HS-5 (cell line): Measurements from ENCODE around the gene ARTN.

ENCODE experiments used
- DNase-seq: peaks from one replicate; pipeline ENCODE4 v3.0.0-alpha.2; 2012; ENCODE audit warnings: low read depth

ARTN gene, protein sequence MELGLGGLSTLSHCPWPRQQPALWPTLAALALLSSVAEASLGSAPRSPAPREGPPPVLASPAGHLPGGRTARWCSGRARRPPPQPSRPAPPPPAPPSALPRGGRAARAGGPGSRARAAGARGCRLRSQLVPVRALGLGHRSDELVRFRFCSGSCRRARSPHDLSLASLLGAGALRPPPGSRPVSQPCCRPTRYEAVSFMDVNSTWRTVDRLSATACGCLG

DNA sequence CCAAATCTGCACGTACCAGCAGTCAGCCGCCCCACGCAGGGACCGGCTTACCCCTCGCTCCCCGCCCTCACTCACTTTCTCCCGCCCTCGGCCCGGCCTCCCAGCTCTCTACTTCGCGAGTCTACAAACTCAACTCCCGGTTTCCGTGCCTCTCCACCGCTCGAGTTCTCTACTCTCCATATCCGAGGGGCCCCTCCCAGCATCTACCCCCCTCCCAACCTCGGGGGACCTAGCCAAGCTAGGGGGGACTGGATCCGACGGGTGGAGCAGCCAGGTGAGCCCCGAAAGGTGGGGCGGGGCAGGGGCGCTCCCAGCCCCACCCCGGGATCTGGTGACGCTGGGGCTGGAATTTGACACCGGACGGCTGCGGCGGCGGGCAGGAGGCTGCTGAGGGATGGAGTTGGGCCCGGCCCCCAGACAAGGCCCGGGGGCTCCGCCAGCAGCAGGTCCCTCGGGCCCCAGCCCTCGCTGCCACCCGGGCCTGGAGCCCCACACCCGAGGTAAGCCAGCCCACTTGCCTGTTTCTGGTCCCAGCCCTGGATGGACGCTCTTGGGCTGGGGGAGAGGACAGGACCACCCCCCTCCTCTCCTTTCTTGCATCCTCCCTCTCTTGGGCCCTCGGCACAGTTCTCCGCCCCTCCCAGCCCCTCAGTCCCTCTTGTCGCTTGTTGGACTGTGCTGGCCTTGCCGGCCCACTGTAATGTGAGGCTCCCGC, at the start of gene ARTN:
TSS of gene ARTN (plus strand) at position 416 of the 715 bp plus-strand sequence. CDS start 1,856 bp downstream, outside the sequence.
- DNase-seq = no peak

DNA sequence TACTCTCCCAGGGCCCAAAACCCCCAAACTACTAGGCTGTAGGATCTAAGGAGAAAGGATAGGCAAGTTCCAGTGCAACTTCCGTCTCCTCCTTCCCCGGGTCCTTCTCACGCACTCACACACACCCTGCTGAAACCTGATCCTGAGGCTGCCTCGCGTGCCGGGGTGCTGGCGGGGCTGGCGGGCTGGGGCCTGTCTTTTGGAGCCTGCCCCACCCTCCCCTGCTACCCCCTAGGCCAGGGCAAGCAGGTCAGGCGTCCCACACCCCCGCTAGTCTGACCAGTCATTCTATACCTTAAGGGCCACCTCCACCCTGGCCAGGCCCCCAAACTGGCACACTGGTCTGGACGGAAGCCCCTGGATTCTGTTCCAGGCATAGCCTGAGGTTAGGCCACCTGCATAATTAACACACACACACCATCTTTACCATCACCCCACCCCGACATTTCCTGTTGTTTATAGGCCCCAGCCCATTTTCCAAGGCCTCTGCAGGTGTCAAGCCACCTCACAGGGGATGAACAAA, 48.3 kb upstream of the ARTN start:
- no peak for DNase-seq

DNA sequence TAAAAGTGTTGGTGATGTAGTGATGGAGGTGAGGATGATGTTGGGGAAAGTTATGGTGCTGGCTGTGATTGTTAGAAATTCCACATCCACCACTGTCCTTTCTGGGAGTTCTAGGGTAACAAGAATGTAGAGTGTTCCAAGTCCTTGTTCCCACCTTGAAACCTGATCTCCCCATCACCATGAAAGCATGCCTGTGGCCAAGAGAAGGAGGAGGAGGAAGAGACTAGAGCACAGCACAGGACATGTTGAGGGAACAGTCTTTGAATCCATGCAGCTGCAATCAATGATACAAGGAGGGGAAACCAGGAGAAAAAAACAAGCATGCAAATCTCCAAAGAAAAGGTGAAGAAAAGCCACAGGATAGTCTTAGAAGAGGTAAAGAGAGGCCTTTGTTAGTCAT, 45.9 kb upstream of the ARTN start:
- DNase-seq = no peak

DNA sequence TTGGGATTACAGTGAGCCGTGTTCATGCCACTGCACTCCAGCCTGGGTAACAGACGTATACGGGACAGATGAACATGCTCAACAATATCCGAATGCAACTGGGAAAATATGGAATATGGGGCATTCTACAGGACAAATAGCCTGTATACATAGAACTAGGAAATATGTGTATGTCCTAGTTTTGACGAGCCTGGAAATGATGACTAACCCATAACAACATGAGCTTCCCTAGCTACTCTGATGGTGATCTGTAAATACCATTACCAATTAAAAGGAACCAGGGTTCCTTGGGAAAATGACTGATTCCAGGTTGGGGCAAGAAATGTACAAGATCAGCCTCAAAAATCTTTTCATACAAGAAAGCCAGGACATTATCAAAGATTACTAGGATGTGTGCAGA, 42.8 kb upstream of the ARTN start:
- no peak for DNase-seq

DNA sequence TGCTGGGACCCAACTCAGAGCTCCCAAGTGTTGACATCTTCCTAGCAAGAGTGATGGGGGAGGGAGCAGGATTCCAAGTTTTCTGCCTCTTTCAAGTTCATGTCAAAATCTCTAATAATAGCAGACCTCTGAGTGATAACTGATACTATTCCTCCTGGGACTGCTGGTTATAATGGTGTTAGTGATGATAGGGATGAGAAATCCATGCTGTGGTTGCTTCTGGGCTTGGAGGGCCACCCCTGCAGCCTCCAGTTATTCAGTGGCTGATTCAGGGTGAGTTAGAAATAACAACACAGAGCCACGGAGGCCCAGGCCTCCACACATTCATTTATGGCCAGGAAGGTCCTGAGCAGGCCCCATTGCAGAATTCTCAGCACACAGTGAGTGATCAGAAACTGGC, 40.6 kb upstream of the ARTN start:
- no peak for DNase-seq

DNA sequence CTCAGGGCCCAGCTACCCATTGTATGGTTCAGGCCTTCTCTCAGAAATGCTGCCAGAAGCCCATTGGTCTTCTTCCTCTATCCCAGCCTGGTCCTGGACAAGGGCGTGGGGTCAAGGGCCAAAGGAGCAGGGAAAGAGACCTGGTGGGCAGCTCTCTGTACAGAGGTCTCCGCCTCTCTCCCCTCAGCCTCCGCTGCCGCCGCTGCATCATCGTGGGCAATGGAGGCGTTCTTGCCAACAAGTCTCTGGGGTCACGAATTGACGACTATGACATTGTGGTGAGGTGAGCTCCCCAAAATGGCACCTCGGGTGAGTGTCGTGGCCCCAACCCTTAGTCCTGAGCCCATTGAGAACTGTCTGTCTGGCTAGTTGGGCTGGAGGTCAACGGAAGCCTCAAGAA, 34.6 kb upstream of the ARTN start:
- no peak for DNase-seq

DNA sequence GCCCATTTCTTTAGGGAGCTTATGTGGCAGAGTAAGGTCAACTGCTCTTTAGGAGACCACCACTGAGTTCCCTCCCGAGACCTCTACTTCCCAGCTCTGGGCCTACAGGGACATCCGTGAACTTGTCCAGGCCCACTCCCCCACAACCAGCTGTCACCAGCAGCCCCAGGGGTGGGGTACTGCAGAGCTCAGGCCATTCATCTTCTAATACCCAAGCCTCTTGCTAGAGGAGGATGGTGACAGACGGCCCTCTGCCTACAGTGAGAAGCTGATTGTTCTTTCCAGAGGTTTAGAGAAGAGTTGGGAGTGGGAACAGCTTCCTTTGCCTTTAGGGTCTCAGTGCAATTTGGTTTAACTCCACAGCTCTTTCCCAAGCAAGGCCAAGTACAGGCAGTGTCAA, 33.2 kb upstream of the ARTN start:
- no peak for DNase-seq

DNA sequence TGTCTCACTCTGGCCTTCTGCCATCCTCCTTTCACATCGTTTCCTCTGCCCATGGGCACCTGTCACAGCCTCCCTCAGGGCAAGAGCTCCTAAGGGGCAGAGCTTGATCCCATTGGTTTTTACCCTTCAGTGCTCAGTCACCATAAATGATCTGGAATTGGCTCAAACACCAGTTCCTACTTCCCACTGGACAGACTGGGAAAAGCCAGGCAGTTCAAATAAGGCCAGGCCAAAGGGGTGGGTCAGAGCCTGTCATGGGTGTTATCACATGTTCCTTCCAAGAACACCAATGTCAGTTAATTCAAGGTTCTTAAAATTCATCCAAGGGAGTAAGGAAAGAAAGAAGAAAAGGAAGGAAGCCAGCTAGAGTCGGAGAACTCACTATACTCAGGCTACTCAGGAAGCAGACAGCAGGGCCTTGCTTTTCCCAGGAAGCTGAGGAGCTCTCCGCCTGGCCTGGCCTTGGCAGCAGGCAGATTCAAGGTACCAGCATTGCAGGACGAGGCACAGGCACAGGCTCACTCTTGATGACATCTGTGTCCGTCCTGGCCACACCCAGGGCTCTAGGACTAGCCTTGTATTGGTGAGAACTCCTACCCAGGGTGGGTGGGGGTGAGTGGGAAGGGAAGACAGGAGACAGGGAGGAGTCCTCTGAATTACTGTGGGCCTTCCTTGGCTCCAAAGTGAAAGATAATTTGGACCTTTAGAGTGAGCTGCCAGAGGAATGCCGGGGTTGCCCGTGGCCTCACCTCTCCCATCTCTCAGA, 32.2 kb upstream of the ARTN start:
- no peak for DNase-seq

DNA sequence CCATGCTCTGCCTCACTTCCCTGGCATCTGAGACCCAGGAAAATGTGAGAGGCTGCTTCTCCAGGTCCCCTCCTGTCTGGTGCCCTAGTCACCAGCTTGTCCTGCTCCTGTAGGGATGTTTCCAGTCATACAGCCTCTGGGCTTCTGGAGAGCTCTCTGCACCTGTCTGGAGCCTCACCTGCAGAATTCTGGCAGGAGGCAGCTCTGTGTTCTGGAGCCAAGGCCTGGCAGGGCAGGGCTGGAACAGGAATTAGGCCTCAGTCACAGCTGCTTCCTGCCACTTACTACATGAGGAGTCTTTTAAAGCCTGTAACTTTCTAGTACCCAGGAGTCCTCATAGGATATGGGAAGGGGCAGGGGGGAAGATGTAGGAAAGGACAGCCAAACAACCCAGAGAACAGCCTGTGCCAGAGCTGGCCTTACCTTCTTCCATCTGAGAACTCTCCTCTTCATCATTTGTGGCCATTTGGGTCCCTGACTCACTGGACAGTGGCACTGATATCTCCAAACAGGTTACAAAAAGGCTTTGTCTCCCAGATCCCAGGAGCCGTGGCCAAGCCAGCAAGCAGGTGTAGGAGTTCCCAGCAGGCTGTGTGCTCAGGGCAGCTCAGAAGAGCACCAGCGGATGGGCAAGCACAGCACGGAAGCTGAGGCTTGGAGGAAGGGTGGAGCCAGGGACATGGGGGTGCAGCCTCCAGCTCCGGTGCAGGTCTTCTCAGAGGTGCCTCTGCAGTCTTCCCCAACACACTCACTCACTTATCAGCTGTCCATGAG, 31.4 kb upstream of the ARTN start:
- no peak for DNase-seq

DNA sequence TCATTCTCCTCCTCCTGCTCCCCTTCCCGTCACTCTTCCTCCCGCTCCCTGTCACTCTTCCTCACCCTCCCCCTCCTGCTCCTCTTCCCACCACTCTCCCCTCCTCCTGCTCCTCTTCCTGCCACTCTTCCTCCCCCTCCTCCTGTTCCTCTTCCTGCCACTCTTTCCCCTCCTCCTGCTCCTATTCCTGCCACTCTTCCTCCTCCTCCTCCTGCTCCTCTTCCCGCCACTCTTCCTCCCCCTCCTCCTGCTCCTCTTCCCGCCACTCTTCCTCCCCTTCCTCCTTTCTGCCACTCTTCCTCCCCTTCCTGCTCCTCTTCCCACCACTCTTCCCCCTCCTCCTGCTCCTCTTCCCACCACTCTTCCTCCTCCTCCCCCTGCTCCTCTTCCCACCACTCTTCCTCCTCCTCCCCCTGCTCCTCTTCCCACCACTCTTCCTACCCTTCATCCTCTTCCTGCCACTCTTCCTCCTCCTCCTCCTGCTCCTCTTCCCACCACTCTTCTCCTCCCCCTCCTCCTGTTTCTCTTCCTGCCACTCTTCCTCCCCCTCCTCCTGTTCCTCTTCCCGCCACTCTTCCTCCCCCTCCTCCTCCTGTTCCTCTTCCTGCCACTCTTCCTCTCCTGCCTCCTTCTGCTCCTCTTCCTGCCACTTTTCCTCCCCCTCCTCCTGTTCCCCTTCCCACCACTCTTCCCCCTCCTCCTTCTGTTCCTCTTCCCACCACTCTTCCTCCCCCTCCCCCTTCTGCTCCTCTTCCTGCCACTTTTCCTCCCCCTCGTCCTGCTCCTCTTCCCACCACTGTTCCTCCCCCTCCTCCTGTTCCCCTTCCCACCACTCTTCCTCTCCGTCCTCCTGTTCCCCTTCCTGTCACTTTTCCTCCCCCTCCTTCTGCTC, 28.7 kb upstream of the ARTN start:
- no peak for DNase-seq

DNA sequence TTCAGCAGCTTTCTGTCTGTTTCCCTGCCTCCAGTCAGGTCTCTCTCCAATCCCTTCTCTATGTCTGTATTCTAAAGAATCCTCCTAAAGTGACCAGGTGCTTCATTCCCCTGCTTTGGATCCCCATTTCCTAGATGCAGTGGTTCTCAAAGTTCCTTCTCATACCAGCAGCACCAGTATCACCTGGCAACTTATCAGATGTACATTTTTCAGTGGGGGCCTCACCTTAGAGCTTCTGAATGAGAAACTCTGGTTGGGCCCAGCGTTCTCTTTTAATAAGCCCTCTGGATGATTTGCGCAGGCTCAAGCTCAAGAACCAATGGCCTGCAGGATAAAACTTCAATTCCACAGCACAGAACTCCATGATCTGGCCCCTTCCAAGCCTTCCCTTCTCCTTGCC, 25.4 kb upstream of the ARTN start:
- DNase-seq = no peak

DNA sequence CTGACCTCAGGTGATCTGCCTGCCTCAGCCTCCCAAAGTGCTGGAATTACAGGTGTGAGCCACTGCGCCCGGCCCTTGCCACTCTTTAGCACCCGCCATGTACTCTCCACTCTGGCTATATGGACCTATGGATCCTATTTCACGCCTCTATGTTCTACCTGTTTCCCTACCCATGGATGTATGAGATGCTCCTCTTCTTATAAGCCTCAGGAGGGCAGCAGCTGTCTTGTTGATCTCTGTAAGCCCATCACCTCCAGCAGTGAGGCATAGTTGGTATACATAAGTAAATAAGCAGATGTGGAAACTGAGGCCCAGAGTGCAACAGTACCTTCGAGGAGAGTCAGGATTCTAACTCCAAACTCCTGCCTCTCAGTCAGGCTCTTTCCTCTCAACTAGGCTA, 24.7 kb upstream of the ARTN start:
- no peak for DNase-seq

DNA sequence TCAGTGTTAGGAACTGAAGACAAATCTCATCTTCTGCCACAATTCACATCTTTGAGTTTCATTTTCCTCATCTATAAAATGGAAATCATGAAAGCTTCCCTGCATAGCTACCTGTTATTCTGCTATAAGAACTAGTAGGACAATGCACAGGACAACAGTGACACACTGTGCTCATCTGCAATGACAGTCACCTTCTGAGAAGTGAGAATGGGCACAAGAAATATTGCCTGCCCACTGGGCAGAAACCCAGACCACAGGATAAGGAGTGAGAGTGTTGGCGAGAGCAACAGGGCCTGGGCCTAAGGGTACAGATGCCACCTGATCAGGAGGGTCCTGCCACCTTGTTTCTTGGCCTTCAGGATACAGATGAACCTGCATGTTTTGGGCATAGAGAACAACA, 23.3 kb upstream of the ARTN start:
- no peak for DNase-seq

DNA sequence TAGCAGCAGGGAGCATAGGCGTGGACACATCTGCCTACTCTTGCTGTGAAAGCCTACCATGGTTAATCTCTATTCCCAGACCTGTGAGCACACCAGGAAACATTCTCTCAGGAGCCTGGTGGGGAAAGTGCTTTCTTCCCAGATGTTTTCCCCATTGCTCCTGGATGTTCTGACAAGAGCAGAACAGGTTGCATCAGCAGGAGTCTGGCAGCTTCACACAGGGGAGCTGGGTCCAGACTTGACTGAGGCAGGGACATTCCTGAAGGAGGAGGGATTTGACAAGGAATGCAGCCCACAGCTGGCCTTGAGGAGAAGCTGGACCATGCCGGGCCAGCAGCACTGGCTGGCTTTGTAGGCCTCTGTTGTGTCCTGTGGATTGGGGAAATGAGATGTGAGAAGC, 21.0 kb upstream of the ARTN start:
- no peak for DNase-seq

DNA sequence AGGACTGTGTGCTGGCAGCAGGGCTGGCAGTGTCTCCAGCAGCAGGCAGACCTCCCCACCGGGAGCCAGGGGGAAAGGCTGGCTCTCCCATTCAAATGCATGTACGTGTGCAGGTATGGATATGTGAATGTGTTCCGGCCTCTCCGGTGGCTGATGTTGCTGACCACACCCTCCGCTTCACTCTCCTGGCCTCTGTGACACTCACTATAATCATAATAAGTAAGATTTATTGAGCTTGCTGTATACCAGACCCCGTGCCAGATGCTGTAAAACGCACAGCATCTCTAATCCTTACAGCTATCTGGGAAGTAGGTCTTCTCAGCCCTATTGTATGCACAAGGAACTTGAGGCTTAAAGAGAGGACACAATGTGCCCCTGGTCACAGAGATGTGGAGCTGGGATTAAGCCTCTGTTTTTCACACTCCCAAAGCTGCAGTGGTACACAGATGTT, 20.5 kb upstream of the ARTN start:
- no peak for DNase-seq

DNA sequence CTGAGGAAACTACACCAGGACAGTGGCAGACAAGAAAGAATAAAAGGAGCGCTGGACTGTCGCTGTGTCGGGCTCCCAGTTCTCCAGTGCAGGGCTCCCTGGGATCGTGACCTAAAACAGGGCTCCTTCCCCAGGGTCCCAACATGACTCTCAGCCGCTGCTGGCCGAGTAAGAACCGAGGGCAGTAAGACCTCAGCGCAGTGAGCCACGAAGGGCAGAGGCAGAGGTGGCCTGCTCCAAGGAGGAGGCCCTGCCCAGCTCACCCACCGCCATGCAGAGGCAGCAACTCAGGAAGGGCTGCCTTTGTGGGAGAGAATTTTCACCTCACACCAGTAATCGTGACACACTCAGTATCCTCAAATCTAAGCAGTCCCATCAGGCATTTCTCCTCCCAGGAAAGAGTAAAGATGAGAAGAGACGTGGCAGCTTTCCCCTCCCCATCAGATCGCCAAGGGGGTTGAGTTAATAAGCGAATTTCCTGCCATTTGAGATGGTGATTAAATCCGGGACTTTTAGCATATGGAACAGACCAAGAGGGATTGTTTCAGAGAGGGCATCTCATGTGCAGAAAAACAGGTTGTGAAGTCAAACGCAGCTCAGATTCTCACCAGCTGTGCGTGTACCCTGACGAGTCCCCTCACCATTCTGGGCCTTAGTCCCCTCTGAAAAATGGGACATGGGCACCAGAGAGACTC, 19.8 kb upstream of the ARTN start:
- no peak for DNase-seq

DNA sequence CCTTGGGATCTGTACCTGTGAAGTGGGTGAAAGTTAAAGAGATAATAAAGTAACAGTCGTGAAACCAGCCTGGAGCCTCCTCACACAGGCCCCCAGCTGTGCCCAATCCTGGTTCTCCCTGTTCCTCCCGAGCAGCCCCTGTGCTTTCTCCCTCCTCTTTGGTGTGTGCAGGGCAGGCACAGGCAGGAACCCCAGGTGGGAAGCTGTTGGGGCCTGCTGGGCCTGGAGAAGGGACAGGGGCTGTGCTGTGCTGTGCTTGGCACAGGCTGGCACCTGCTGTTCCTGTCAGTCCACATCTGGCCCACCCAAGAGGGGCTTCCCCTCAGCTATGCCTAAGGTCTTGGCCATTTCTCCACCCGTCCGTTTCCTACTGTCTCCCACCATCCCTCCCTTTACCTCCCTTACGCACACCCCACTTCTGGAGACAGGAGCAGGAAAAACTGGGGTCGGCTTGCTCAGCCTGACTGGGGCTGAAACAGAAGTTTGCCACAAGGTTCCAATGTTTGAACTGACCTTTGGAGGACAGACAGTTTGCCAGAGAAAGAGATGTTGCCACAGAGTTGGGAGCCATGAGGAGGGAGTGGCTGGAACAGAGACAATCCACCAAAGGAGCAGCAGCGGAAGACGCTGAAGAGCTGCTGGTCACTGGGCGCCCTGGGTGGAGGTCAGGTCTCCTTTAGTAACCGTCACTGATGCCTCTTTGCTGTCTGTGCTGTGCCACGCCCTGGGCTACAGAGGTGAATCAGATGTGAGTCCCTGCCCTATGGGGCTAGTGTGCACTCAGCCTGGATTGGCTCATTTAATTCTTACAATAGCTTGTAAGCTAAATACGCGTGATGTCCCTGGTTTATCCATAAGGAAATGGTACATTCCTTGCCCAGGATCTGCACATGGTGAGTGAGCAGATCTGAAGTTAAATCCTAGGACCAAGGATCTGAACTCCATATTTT, 18.8 kb upstream of the ARTN start:
- no peak for DNase-seq

DNA sequence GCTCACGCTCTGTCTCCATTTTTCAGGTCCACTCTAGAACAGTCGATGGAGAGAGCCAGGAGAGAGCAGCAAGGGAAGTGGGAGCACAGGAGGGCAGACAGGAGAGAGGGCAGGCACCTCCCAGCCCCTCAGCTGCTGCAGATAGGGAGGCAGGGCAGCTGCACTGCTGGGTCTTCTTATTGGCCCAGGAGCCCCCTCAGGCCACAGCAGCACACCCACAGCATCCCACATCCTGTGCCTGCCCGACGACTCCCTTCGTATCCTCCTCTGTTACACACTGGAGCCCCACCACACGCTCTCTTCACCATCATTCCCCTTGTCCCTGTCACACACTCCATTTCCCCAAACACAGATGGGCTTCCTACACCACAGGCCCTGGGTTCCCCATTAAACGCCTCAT, 13.7 kb upstream of the ARTN start:
- no peak for DNase-seq

DNA sequence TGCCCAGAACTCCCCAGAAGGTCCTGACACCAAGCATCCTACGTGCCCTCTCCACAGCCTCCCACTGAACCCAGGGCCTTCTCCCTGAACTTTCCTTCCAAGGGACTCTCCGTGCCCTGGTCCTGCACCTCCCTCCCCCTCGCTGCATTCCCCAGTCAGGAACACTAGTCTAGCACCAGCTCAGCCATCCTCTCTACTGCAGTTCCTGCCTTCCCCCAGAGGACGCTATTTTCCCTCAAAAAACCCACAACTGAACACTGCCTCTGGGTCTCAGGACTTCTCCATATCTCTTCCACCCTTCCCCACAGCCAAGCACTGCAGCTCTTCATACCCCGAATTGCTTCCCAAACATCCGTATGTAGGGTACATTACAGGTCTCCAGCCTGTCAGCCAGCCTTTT, 12.6 kb upstream of the ARTN start:
- no peak for DNase-seq
